ENCODE results near the gene PTBP1.

The PTBP1 gene

GRCh38 chr19:811506-812048 is 14.3 kb downstream of the PTBP1 start:
- Histone ChIP-seq H2AFZ (ENCODE audit: low read length) (no peak overlapping the region), H3K4me3 (ENCODE audit: low read depth, low read length, poor library complexity, severe bottlenecking) (no peak overlapping the region), H3K79me2 (ENCODE audit: insufficient read depth, low read length) (no peaks in the 10 kb centered on the region), H4K20me1 (ENCODE audit: insufficient read depth, low read length) (no peaks in the 10 kb centered on the region), H3K9ac (ENCODE audit: low read length) (no peak overlapping the region), H3K27ac (ENCODE audit: low read depth, low read length, poor library complexity, severe bottlenecking) (no peak overlapping the region), H3K9me3 (ENCODE audit: low read length) (no peaks in the 10 kb centered on the region), H3K4me1 (ENCODE audit: insufficient read depth, low read length, severe bottlenecking) (no peaks in the 10 kb centered on the region), H3K4me2 (ENCODE audit: low read length) (no peak overlapping the region), H3K36me3 (ENCODE audit: insufficient read depth, low read length) (peaks cover 68% of the 10 kb centered on the region), H3K9me2 (ENCODE audit: low read depth, low read length) (no peaks in the 10 kb centered on the region), H3F3A (ENCODE audit: insufficient read depth, low read length) (peaks cover 3% of the 10 kb centered on the region; the same call in 1 of the 2 replicates), H3K27me3 (ENCODE audit: insufficient read depth, low read length) (no peaks in the 10 kb centered on the region)
- no peak for TF ChIP-seq CTCF (IDR thresholded peaks at IDR 0.05; ENCODE audit: low read length)
- no peak for TF ChIP-seq EZH2 (IDR thresholded peaks at IDR 0.05; ENCODE audit: borderline replicate concordance, low read length)

- peaks cover 62% of the 10 kb centered on the region for H3K36me3 ChIP-seq (ENCODE audit: insufficient read depth, low read length)
- H3K9me3 ChIP-seq (ENCODE audit: low read length): no peaks in the 10 kb centered on the region
- no peaks in the 10 kb centered on the region for H3K27me3 ChIP-seq (ENCODE audit: insufficient read depth, low read length)
- no peak for TF ChIP-seq CTCF (IDR thresholded peaks at IDR 0.05; ENCODE audit: low read length)
- no peak for TF ChIP-seq EZH2 (IDR thresholded peaks at IDR 0.05; ENCODE audit: borderline replicate concordance, low read length)
- no peaks in the 10 kb centered on the region for H4K20me1 ChIP-seq (ENCODE audit: insufficient read depth, low read length)
- no peak overlapping the region for H3K4me2 ChIP-seq (ENCODE audit: low read length)
- H3F3A ChIP-seq (ENCODE audit: insufficient read depth, low read length): peaks cover 3% of the 10 kb centered on the region; the same call in 1 of the 2 replicates
- H3K9me2 ChIP-seq (ENCODE audit: low read depth, low read length): no peaks in the 10 kb centered on the region
- H3K4me3 ChIP-seq (ENCODE audit: low read depth, low read length, poor library complexity, severe bottlenecking): no peak overlapping the region
- H3K27ac ChIP-seq (ENCODE audit: low read depth, low read length, poor library complexity, severe bottlenecking): no peak overlapping the region
- no peak overlapping the region for H2AFZ ChIP-seq (ENCODE audit: low read length)
- no peaks in the 10 kb centered on the region for H3K79me2 ChIP-seq (ENCODE audit: insufficient read depth, low read length)
- no peaks in the 10 kb centered on the region for H3K4me1 ChIP-seq (ENCODE audit: insufficient read depth, low read length, severe bottlenecking)
- no peak overlapping the region for H3K9ac ChIP-seq (ENCODE audit: low read length)
Measured at GRCh38 chr19:812049-812746, 14.9 kb downstream of the PTBP1 start.

DNA sequence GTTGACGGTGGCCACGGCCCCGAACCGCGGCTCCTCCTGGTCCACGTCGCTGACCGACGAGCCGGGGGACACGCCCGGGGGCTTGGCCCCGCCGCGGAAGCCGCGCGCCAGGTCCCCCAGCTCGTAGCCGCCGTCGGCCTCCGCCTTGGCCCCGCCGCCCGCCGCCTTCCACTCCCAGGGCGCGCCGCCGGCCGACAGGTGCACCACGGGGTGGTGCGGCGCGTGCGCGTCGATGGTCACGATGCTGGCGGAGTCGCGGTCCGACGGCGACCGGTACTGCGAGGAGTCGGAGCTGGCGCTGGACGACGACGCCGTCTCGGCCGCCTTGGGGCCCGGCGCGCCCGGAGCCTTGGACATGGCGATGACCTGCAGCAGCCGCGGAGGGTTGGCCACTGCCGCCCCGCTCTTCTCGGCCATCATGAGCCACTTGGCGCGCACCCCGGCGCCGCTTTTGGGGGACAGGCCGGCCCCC is 15.5 kb downstream of the PTBP1 start:
- H3K27me3 ChIP-seq (ENCODE audit: insufficient read depth, low read length): no peaks in the 10 kb centered on the region
- H3F3A ChIP-seq (ENCODE audit: insufficient read depth, low read length): peaks cover 3% of the 10 kb centered on the region; the same call in 1 of the 2 replicates
- H3K9ac ChIP-seq (ENCODE audit: low read length): no peak overlapping the region
- TF ChIP-seq EZH2 (IDR thresholded peaks at IDR 0.05; ENCODE audit: borderline replicate concordance, low read length) (no peak), CTCF (IDR thresholded peaks at IDR 0.05; ENCODE audit: low read length) (no peak)
- no peak overlapping the region for H3K4me3 ChIP-seq (ENCODE audit: low read depth, low read length, poor library complexity, severe bottlenecking)
- no peaks in the 10 kb centered on the region for H3K4me1 ChIP-seq (ENCODE audit: insufficient read depth, low read length, severe bottlenecking)
- H2AFZ ChIP-seq (ENCODE audit: low read length): no peak overlapping the region
- no peak overlapping the region for H3K27ac ChIP-seq (ENCODE audit: low read depth, low read length, poor library complexity, severe bottlenecking)
- H3K79me2 ChIP-seq (ENCODE audit: insufficient read depth, low read length): no peaks in the 10 kb centered on the region
- no peaks in the 10 kb centered on the region for H3K9me3 ChIP-seq (ENCODE audit: low read length)
- peaks cover 56% of the 10 kb centered on the region for H3K36me3 ChIP-seq (ENCODE audit: insufficient read depth, low read length)
- no peak overlapping the region for H3K4me2 ChIP-seq (ENCODE audit: low read length)
- H4K20me1 ChIP-seq (ENCODE audit: insufficient read depth, low read length): no peaks in the 10 kb centered on the region
- no peaks in the 10 kb centered on the region for H3K9me2 ChIP-seq (ENCODE audit: low read depth, low read length)
